ENCODE results near the gene MRGPRF. TPM values are rescaled to one million over a fixed set of nuclear protein-coding genes. Genes with fewer than 3 reads are reported as not detected.
A peak's percentile ranks its signal among the peaks of the same experiment; 100 is the strongest.

MRGPRF gene
- total and polyA plus RNA-seq, 9 donors: 10.2 to 27.2 (median 20.0) TPM

- 62% methylated on average over 7 of the region's 15 CpGs for WGBS (ENCODE audit: insufficient coverage)
- Histone ChIP-seq H3K36me3 (ENCODE audit: control insufficient read depth, insufficient read depth, low read length) (no peaks in the 10 kb centered on the region), H3K4me1 (ENCODE audit: control insufficient read depth, insufficient read depth, low read length) (peaks cover 49% of the 10 kb centered on the region), H3K27ac (ENCODE audit: low read length) (peak overlapping the region; percentile 65), H3K4me3 (ENCODE audit: low read length) (no peak overlapping the region), H3K27me3 (ENCODE audit: control insufficient read depth, insufficient read depth, low read length) (peaks cover 2% of the 10 kb centered on the region), H3K9me3 (replicated peaks; ENCODE audit: control insufficient read depth, low read depth, low read length) (no peaks in the 10 kb centered on the region)
- DNase-seq: peak; percentile 93
Observed at GRCh38 chr11:68965901-68966853, 46.9 kb downstream of the MRGPRF start.

- no peaks in the 10 kb centered on the region for H3K9me3 ChIP-seq (replicated peaks; ENCODE audit: control insufficient read depth, low read depth, low read length)
- WGBS (ENCODE audit: insufficient coverage): 100% methylated on average over 3 of the region's 3 CpGs
- H3K27ac ChIP-seq (ENCODE audit: low read length): no peak overlapping the region
- H3K4me1 ChIP-seq (ENCODE audit: control insufficient read depth, insufficient read depth, low read length): peaks cover 66% of the 10 kb centered on the region
- no peak overlapping the region for H3K4me3 ChIP-seq (ENCODE audit: low read length)
- no peak for DNase-seq
- no peaks in the 10 kb centered on the region for H3K36me3 ChIP-seq (ENCODE audit: control insufficient read depth, insufficient read depth, low read length)
- no peaks in the 10 kb centered on the region for H3K27me3 ChIP-seq (ENCODE audit: control insufficient read depth, insufficient read depth, low read length)
Observed at GRCh38 chr11:68963779-68964178, 49.3 kb downstream of the MRGPRF start.

- Histone ChIP-seq H3K27ac (ENCODE audit: low read length) (peak overlapping the region; percentile 42), H3K4me3 (ENCODE audit: low read length) (no peak overlapping the region), H3K9me3 (replicated peaks; ENCODE audit: control insufficient read depth, low read depth, low read length) (no peaks in the 10 kb centered on the region), H3K36me3 (ENCODE audit: control insufficient read depth, insufficient read depth, low read length) (no peaks in the 10 kb centered on the region), H3K27me3 (ENCODE audit: control insufficient read depth, insufficient read depth, low read length) (no peaks in the 10 kb centered on the region), H3K4me1 (ENCODE audit: control insufficient read depth, insufficient read depth, low read length) (peaks cover 55% of the 10 kb centered on the region)
- DNase-seq: peak; percentile 56
- 59% methylated on average over 11 of the region's 16 CpGs for WGBS (ENCODE audit: insufficient coverage)
Observed at GRCh38 chr11:68962527-68963250, 50.4 kb downstream of the MRGPRF start.

- peak overlapping the region; percentile 39 for H3K27ac ChIP-seq (ENCODE audit: low read length)
- 56% methylated on average over 6 of the region's 8 CpGs for WGBS (ENCODE audit: insufficient coverage)
Observed at GRCh38 chr11:68961245-68961644, 51.8 kb downstream of the MRGPRF start.

GRCh38 chr11:68960294-68961071 is 52.6 kb downstream of the MRGPRF start:
- peak; percentile 39 for DNase-seq
- Histone ChIP-seq H3K9me3 (replicated peaks; ENCODE audit: control insufficient read depth, low read depth, low read length) (no peaks in the 10 kb centered on the region), H3K4me3 (ENCODE audit: low read length) (no peak overlapping the region), H3K27me3 (ENCODE audit: control insufficient read depth, insufficient read depth, low read length) (no peaks in the 10 kb centered on the region), H3K36me3 (ENCODE audit: control insufficient read depth, insufficient read depth, low read length) (no peaks in the 10 kb centered on the region), H3K4me1 (ENCODE audit: control insufficient read depth, insufficient read depth, low read length) (peaks cover 42% of the 10 kb centered on the region), H3K27ac (ENCODE audit: low read length) (peak overlapping the region; percentile 39)
- 77% methylated on average over 21 of the region's 25 CpGs for WGBS (ENCODE audit: insufficient coverage)

More at GRCh38 chr11:68961245-68961644, 51.8 kb downstream of the MRGPRF start:
- DNase-seq: no peak
- no peaks in the 10 kb centered on the region for H3K36me3 ChIP-seq (ENCODE audit: control insufficient read depth, insufficient read depth, low read length)
- H3K4me3 ChIP-seq (ENCODE audit: low read length): no peak overlapping the region
- no peaks in the 10 kb centered on the region for H3K9me3 ChIP-seq (replicated peaks; ENCODE audit: control insufficient read depth, low read depth, low read length)
- H3K27me3 ChIP-seq (ENCODE audit: control insufficient read depth, insufficient read depth, low read length): no peaks in the 10 kb centered on the region
- H3K4me1 ChIP-seq (ENCODE audit: control insufficient read depth, insufficient read depth, low read length): peaks cover 46% of the 10 kb centered on the region

GRCh38 chr11:68959465-68960293 is 53.4 kb downstream of the MRGPRF start:
- WGBS (ENCODE audit: insufficient coverage): 80% methylated on average over 30 of the region's 31 CpGs
- Histone ChIP-seq H3K4me1 (ENCODE audit: control insufficient read depth, insufficient read depth, low read length) (peaks cover 50% of the 10 kb centered on the region), H3K9me3 (replicated peaks; ENCODE audit: control insufficient read depth, low read depth, low read length) (no peaks in the 10 kb centered on the region), H3K4me3 (ENCODE audit: low read length) (no peak overlapping the region), H3K36me3 (ENCODE audit: control insufficient read depth, insufficient read depth, low read length) (no peaks in the 10 kb centered on the region), H3K27me3 (ENCODE audit: control insufficient read depth, insufficient read depth, low read length) (no peaks in the 10 kb centered on the region), H3K27ac (ENCODE audit: low read length) (peak overlapping the region; percentile 39)
- DNase-seq: peak; percentile 61

- H3K4me3 ChIP-seq (ENCODE audit: low read length): no peak overlapping the region
- H3K27ac ChIP-seq (ENCODE audit: low read length): no peak overlapping the region
- no CpG with 5 or more reads among the region's 9 CpGs for WGBS (ENCODE audit: insufficient coverage)
- H3K27me3 ChIP-seq (ENCODE audit: control insufficient read depth, insufficient read depth, low read length): no peaks in the 10 kb centered on the region
- no peak for DNase-seq
- H3K9me3 ChIP-seq (replicated peaks; ENCODE audit: control insufficient read depth, low read depth, low read length): no peaks in the 10 kb centered on the region
- H3K36me3 ChIP-seq (ENCODE audit: control insufficient read depth, insufficient read depth, low read length): no peaks in the 10 kb centered on the region
- H3K4me1 ChIP-seq (ENCODE audit: control insufficient read depth, insufficient read depth, low read length): peaks cover 49% of the 10 kb centered on the region
Observed at GRCh38 chr11:68958211-68958610, 54.8 kb downstream of the MRGPRF start.

- no peak overlapping the region for H3K27ac ChIP-seq (ENCODE audit: low read length)
- H3K27me3 ChIP-seq (ENCODE audit: control insufficient read depth, insufficient read depth, low read length): no peaks in the 10 kb centered on the region
- DNase-seq: no peak
- H3K9me3 ChIP-seq (replicated peaks; ENCODE audit: control insufficient read depth, low read depth, low read length): no peaks in the 10 kb centered on the region
- H3K4me1 ChIP-seq (ENCODE audit: control insufficient read depth, insufficient read depth, low read length): peaks cover 39% of the 10 kb centered on the region
- H3K36me3 ChIP-seq (ENCODE audit: control insufficient read depth, insufficient read depth, low read length): no peaks in the 10 kb centered on the region
- no peak overlapping the region for H3K4me3 ChIP-seq (ENCODE audit: low read length)
- WGBS (ENCODE audit: insufficient coverage): 66% methylated on average over 6 of the region's 12 CpGs
Observed at GRCh38 chr11:68956547-68957254, 56.3 kb downstream of the MRGPRF start.

- Histone ChIP-seq H3K27me3 (ENCODE audit: control insufficient read depth, insufficient read depth, low read length) (no peaks in the 10 kb centered on the region), H3K36me3 (ENCODE audit: control insufficient read depth, insufficient read depth, low read length) (no peaks in the 10 kb centered on the region), H3K27ac (ENCODE audit: low read length) (no peak overlapping the region), H3K9me3 (replicated peaks; ENCODE audit: control insufficient read depth, low read depth, low read length) (no peaks in the 10 kb centered on the region), H3K4me3 (ENCODE audit: low read length) (no peak overlapping the region), H3K4me1 (ENCODE audit: control insufficient read depth, insufficient read depth, low read length) (peaks cover 35% of the 10 kb centered on the region)
- 13% methylated on average over 6 of the region's 12 CpGs for WGBS (ENCODE audit: insufficient coverage)
- DNase-seq: no peak
Observed at GRCh38 chr11:68956142-68956541, 56.9 kb downstream of the MRGPRF start.
